Esophagus muscularis mucosa (tissue), 4 donors: ENCODE results near the gene FMNL1. TPM values are rescaled to one million over a fixed set of nuclear protein-coding genes. Genes with fewer than 3 reads are reported as not detected.

ENCODE experiments used
- DNase-seq: peaks from one replicate; pipeline ENCODE4 v3.0.0-alpha.2; 2017; ENCODE audit errors: extremely low spot score
- H3K27ac ChIP-seq, 4 donors: fragments of 200-600 bp; sonication (generic); replicated peaks in 1 of 4; 1 replicate in 3 of 4; 2 replicates in 1 of 4; pipeline ENCODE4 v1.5.1; 2016 to 2019; ENCODE audit warnings: mild to moderate bottlenecking in 1 of 4
- H3K27me3 ChIP-seq, 4 donors: fragments of 200-600 bp; sonication (generic); one replicate each; pipeline versions ENCODE4 v1.5.1 to v1.6.0; 2016 to 2019
- H3K36me3 ChIP-seq, 4 donors: fragments of 200-600 bp; sonication (generic); one replicate each; pipeline ENCODE4 v1.5.1; 2016 to 2019
- H3K4me1 ChIP-seq, 4 donors: fragments of 200-600 bp; sonication (generic); one replicate each; pipeline ENCODE4 v1.5.1; 2016 to 2019
- H3K4me3 ChIP-seq, 4 donors: fragments of 200-600 bp; sonication (generic); 1 replicate in 2 of 4; 2 replicates in 2 of 4; pipeline ENCODE4 v1.5.1; 2016 to 2019; ENCODE audit warnings: mild to moderate bottlenecking in 4 of 4, moderate library complexity in 1 of 4
- H3K9me3 ChIP-seq, 4 donors: fragments of 200-600 bp; sonication (generic); 1 replicate in 3 of 4; 2 replicates in 1 of 4; pipeline ENCODE4 v1.5.1; 2016 to 2019
- CTCF ChIP-seq, 3 experiments: fragments of 200-600 bp in 2 of 3; fragments of 450-650 bp in 1 of 3; sonication (generic) in 2 of 3; IDR thresholded peaks; one replicate each; pipeline ENCODE4 v1.5.1; 2017 to 2019; ENCODE audit warnings: antibody characterized with exemption in 3 of 3, mild to moderate bottlenecking in 2 of 3, moderate library complexity in 1 of 3
- EP300 ChIP-seq: sonication (generic); formaldehyde crosslinking; IDR thresholded peaks from one replicate; pipeline ENCODE4 v1.6.1; 2017; ENCODE audit warnings: antibody characterized with exemption
- POLR2A ChIP-seq: fragments of 450-650 bp; IDR thresholded peaks from one replicate; pipeline ENCODE4 v1.6.1; 2017; ENCODE audit warnings: antibody characterized with exemption, moderate library complexity, mild to moderate bottlenecking, low read depth
- POLR2AphosphoS5 ChIP-seq, 2 donors: sonication (generic); formaldehyde crosslinking; IDR thresholded peaks; one replicate each; pipeline ENCODE4 v1.6.1; 2017; ENCODE audit warnings: antibody characterized with exemption in 2 of 2
- WGBS: methylation state at CpG from one replicate; pipeline ENCODE4 v1.1.5; 2018; 5-methylcytosine and 5-hydroxymethylcytosine counted together
- intact Hi-C: fragments of 100-400 bp; cut with DNase I; formaldehyde crosslinking; loops from one replicate; pipeline ENCODE4 v1.15.1; 2023
- total RNA-seq, 4 donors: library from RNA; depleted of rRNA; stranded (reverse); fragments of >200 nt; gene quantifications; one replicate each; pipeline versions ENCODE4 v1.1.0 to v1.2.1, GENCODE V29; 2016

Gene FMNL1
- total RNA-seq, 4 donors from 2014 or later, result 11.0 to 26.7 (median 19.6) TPM

- Histone ChIP-seq H3K27me3 (no peaks in the 10 kb centered on the region), H3K9me3 (no peaks in the 10 kb centered on the region), H3K4me1 (peaks cover 94 to 100% (median 100%) of the 10 kb centered on the region in 4 donors), H3K36me3 (no peaks in the 10 kb centered on the region), H3K4me3 (no peak overlapping the region), H3K27ac (peak overlapping the region; percentile 79 to 99 (median 84))
- WGBS, result 82% methylated on average over 7 of the region's 7 CpGs
- intact Hi-C loops, result no loop called here
- TF ChIP-seq EP300, result no peak
- TF ChIP-seq POLR2AphosphoS5 (IDR thresholded peaks at IDR 0.05), result no peak
- no peak for TF ChIP-seq POLR2A
- TF ChIP-seq CTCF (IDR thresholded peaks at IDR 0.05), result no peak
- DNase-seq, result no peak
Measured at GRCh38 chr17:45296003-45296832, 74.5 kb downstream of the FMNL1 start.

- intact Hi-C loops, result no loop called here
- TF ChIP-seq CTCF (IDR thresholded peaks at IDR 0.05) (no peak), EP300 (no peak), POLR2A (no peak), POLR2AphosphoS5 (IDR thresholded peaks at IDR 0.05) (no peak)
- no peaks in the 10 kb centered on the region for H3K9me3 ChIP-seq
- H3K27me3 ChIP-seq, result no peaks in the 10 kb centered on the region
- H3K36me3 ChIP-seq, result no peaks in the 10 kb centered on the region
- no peak overlapping the region for H3K4me3 ChIP-seq
- peak overlapping the region; percentile 79 to 99 (median 84) for H3K27ac ChIP-seq
- WGBS, result 11% methylated on average over 1 of the region's 1 CpG
- no peak for DNase-seq
- peaks cover 89 to 100% (median 99%) of the 10 kb centered on the region in 4 donors for H3K4me1 ChIP-seq
Measured at GRCh38 chr17:45296833-45297124, 75.1 kb downstream of the FMNL1 start.

Other genes with a start within 250 kb of the FMNL1 start
- gene DCAKD, start 170.3 kb upstream of the FMNL1 start, total RNA-seq, result 10 to 100 TPM; 50.3 to 68.8 (median 57.9) TPM
- gene NMT1, start 160.6 kb upstream of the FMNL1 start, total RNA-seq, result 10 to 100 TPM; 58.5 to 79.3 (median 65.1) TPM
- gene PLCD3, start 89.4 kb upstream of the FMNL1 start, total RNA-seq, result 100 to 1,000 TPM in 2 of 4 donors, 10 to 100 TPM in 2; 49.4 to 154 (median 106) TPM
- gene ACBD4, start 86.2 kb upstream of the FMNL1 start, total RNA-seq, result 10 to 100 TPM; 20.9 to 34.8 (median 23.5) TPM
- 10 to 100 TPM; 32.1 to 58.2 (median 45.3) TPM for gene HEXIM1, start 73.4 kb upstream of the FMNL1 start, total RNA-seq
- gene HEXIM2, start 60.0 kb upstream of the FMNL1 start, total RNA-seq, result 1 to 10 TPM; 4.0 to 8.4 (median 7.0) TPM
- gene SPATA32, start 40.2 kb downstream of the FMNL1 start, total RNA-seq, result not detected
- gene MAP3K14, start 95.1 kb downstream of the FMNL1 start, total RNA-seq, result 10 to 100 TPM in 3 of 4 donors, 1 to 10 TPM in 1; 7.8 to 26.5 (median 10.6) TPM
- gene ARHGAP27, start 211.0 kb downstream of the FMNL1 start, total RNA-seq, result 10 to 100 TPM; 11.2 to 15.0 (median 12.9) TPM